GM23338 (cell line): ENCODE data around the gene DOK7. TPM values are rescaled to one million over a fixed set of nuclear protein-coding genes. Genes with fewer than 3 reads are reported as not detected.

ENCODE experiments used
- ATAC-seq: fragments of 200-7000 bp; cut with Tn5 transposase; 3 replicates; pipeline ENCODE4 v1.9.1; 2020
- DNase-seq: peaks from one replicate; pipeline ENCODE4 v3.0.0-alpha.2; 2015; ENCODE audit warnings: low spot score
- H2AFZ ChIP-seq: fragments of 200-600 bp; sonication (generic); 2 replicates; pipeline ENCODE4 v1.8.0; 2016; ENCODE audit warnings: antibody characterized with exemption, mild to moderate bottlenecking, moderate library complexity
- H3F3A ChIP-seq: fragments of 200-600 bp; sonication (generic); replicated peaks from 2 replicates; pipeline ENCODE4 v1.8.0; 2017; ENCODE audit warnings: antibody characterized with exemption, mixed run types, low read depth
- H3K27ac ChIP-seq: fragments of 200-600 bp; sonication (generic); 2 replicates; pipeline ENCODE4 v1.6.1; 2016; ENCODE audit warnings: low read depth
- H3K27me3 ChIP-seq: fragments of 200-600 bp; sonication (generic); 2 replicates; pipeline ENCODE4 v1.8.0; 2016; ENCODE audit warnings: mild to moderate bottlenecking, mixed run types, moderate library complexity; ENCODE audit not compliant: insufficient read depth
- H3K36me3 ChIP-seq: fragments of 200-600 bp; sonication (generic); 2 replicates; pipeline ENCODE4 v1.8.0; 2016; ENCODE audit warnings: mild to moderate bottlenecking; ENCODE audit not compliant: insufficient read depth
- H3K4me1 ChIP-seq: fragments of 200-600 bp; sonication (generic); 2 replicates; pipeline ENCODE4 v1.8.0; 2016; ENCODE audit warnings: mild to moderate bottlenecking, moderate library complexity; ENCODE audit not compliant: insufficient read depth
- H3K4me2 ChIP-seq: fragments of 200-600 bp; sonication (generic); 2 replicates; pipeline ENCODE4 v1.7.1; 2017; ENCODE audit warnings: mixed run types
- H3K4me3 ChIP-seq: fragments of 200-600 bp; sonication (generic); 2 replicates; pipeline ENCODE4 v1.6.1; 2016; ENCODE audit warnings: mixed run types
- H3K79me2 ChIP-seq: fragments of 200-600 bp; sonication (generic); replicated peaks from 2 replicates; pipeline ENCODE4 v1.8.0; 2017; ENCODE audit warnings: mild to moderate bottlenecking; ENCODE audit not compliant: insufficient read depth
- H3K9me2 ChIP-seq: fragments of 200-600 bp; sonication (generic); 2 replicates; pipeline ENCODE4 v1.8.0; 2017; ENCODE audit not compliant: insufficient read depth
- H4K20me1 ChIP-seq: fragments of 200-600 bp; sonication (generic); replicated peaks from 2 replicates; pipeline ENCODE4 v1.8.0; 2017; ENCODE audit warnings: mild to moderate bottlenecking; ENCODE audit not compliant: insufficient read depth
- H3K27ac Mint-ChIP-seq: 2 replicates; pipeline ENCODE4 v1.8.0; 2020; ENCODE audit warnings: inconsistent platforms, mild to moderate bottlenecking, moderate library complexity, mixed read lengths
- H3K27me3 Mint-ChIP-seq: 3 replicates; pipeline ENCODE4 v1.8.0; 2022; ENCODE audit warnings: low read depth, mild to moderate bottlenecking, moderate library complexity, mixed read lengths, inconsistent platforms; ENCODE audit not compliant: insufficient read depth, poor library complexity
- H3K36me3 Mint-ChIP-seq: 3 replicates; pipeline ENCODE4 v1.8.0; 2021; ENCODE audit warnings: low read depth, mild to moderate bottlenecking, inconsistent platforms, moderate library complexity, mixed read lengths
- H3K4me1 Mint-ChIP-seq: 3 replicates; pipeline ENCODE4 v1.8.0; 2020; ENCODE audit warnings: mild to moderate bottlenecking, inconsistent platforms, mixed read lengths
- H3K4me3 Mint-ChIP-seq: 3 replicates; pipeline ENCODE4 v1.8.0; 2021; ENCODE audit warnings: moderate library complexity, mild to moderate bottlenecking, inconsistent platforms, mixed read lengths
- H3K9me3 Mint-ChIP-seq: 3 replicates; pipeline ENCODE4 v1.8.0; 2020; ENCODE audit warnings: moderate library complexity, mild to moderate bottlenecking, inconsistent platforms, mixed read lengths
- CREB1 ChIP-seq: fragments of 250-450 bp; sonication (Bioruptor Pico); IDR thresholded peaks from 2 replicates; pipeline ENCODE4 v1.5.0; 2020; ENCODE audit warnings: low read depth, mild to moderate bottlenecking, moderate library complexity
- EZH2 ChIP-seq: fragments of 200-600 bp; sonication (generic); IDR thresholded peaks from one replicate; pipeline ENCODE4 v1.8.0; 2017; ENCODE audit warnings: antibody characterized with exemption, mild to moderate bottlenecking, low read depth; ENCODE audit not compliant: unreplicated experiment
- EZH2phosphoT487 ChIP-seq: fragments of 200-600 bp; sonication (generic); IDR thresholded peaks from one replicate; pipeline ENCODE4 v1.8.1; 2018; ENCODE audit warnings: antibody characterized with exemption; ENCODE audit not compliant: unreplicated experiment
- JUNB ChIP-seq: IDR thresholded peaks from one replicate; pipeline ENCODE4 v1.6.1; 2016; ENCODE audit warnings: antibody characterized with exemption; ENCODE audit not compliant: unreplicated experiment
- NANOG ChIP-seq: IDR thresholded peaks from 2 replicates; pipeline ENCODE4 v1.6.1; 2016; ENCODE audit warnings: antibody characterized with exemption, borderline replicate concordance
- POLR2AphosphoS5 ChIP-seq: IDR thresholded peaks from 2 replicates; pipeline ENCODE4 v1.6.1; 2016; ENCODE audit warnings: antibody characterized with exemption, low read depth
- STAT1 ChIP-seq: IDR thresholded peaks from one replicate; pipeline ENCODE4 v1.6.1; 2016; ENCODE audit warnings: antibody characterized with exemption; ENCODE audit not compliant: unreplicated experiment
- ZNF114 ChIP-seq: fragments of 250-450 bp; sonication (Bioruptor Pico); IDR thresholded peaks from 2 replicates; pipeline ENCODE4 v1.5.0; 2020; ENCODE audit warnings: mild to moderate bottlenecking, moderate library complexity
- ZNF331 ChIP-seq: fragments of 250-450 bp; sonication (Bioruptor Pico); IDR thresholded peaks from 2 replicates; pipeline ENCODE4 v1.5.0; 2020; ENCODE audit warnings: low read depth, mild to moderate bottlenecking, moderate library complexity
- polyA plus RNA-seq: library from polyadenylated mRNA; unstranded; fragments of >200 nt; fragmentation: Nextera tagmentation; extraction: Ambion mirVana; gene quantifications from 2 replicates; pipeline ENCODE4 v1.2.1, GENCODE V29; 2016
- total RNA-seq: library from RNA; depleted of rRNA; stranded (reverse); fragments of >200 nt; shearing (Covaris generic); gene quantifications from 2 replicates; pipeline ENCODE4 v1.2.3, GENCODE V29; 2014
- TF ChIP-seq, protein P1 (sequence below): IDR thresholded peaks from 2 replicates; pipeline ENCODE4 v1.6.1; 2016; ENCODE audit warnings: antibody characterized with exemption
- TF ChIP-seq, protein P2 (sequence below): IDR thresholded peaks from one replicate; pipeline ENCODE4 v1.6.1; 2018; ENCODE audit warnings: antibody characterized with exemption; ENCODE audit not compliant: unreplicated experiment
- TF ChIP-seq, protein P3 (sequence below): fragments of 250-450 bp; sonication (Bioruptor Pico); IDR thresholded peaks from 2 replicates; pipeline ENCODE4 v1.5.0; 2020; ENCODE audit warnings: mild to moderate bottlenecking, moderate library complexity
- TF ChIP-seq, protein P4 (sequence below), 2 experiments: fragments of 200-600 bp in 1 of 2; sonication (generic) in 1 of 2; conservative IDR thresholded peaks; 2 replicates each; pipeline versions ENCODE4 v1.5.1 to v1.6.1; 2016 to 2017; ENCODE audit warnings: antibody characterized with exemption in 2 of 2, low read depth in 2 of 2, mild to moderate bottlenecking in 2 of 2, moderate library complexity in 1 of 2

The DOK7 gene
- total and polyA plus RNA-seq, 2 experiments from 2014 or later = 0.34 to 0.52 TPM

DNA sequence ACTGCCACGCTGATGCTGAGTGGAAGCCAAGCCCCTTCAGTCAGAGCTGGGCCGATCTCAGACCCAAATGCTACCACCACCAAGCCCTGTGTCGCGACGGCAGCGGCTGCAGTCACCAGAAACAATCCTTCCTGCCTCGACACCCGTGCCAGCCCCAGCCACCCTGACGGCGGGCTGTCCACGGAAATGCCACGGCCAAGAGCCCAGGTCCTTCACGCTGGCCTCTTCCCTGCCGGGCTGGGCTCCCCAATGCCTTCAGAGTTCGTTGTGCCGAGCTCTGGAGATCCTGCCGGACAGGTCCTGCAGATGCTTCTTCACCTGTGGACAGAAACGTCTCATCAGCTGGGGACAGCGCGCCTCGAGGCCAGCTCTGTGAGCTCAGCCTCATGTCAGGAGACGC is 49.6 kb downstream of the DOK7 start:
- no peak overlapping the region for H3K27ac ChIP-seq
- DNase-seq (no peak), ATAC-seq (no peak)
- Mint-ChIP-seq H3K4me3 (no peak overlapping the region), H3K36me3 (peaks cover 74% of the 10 kb centered on the region), H3K27me3 (peaks cover 7% of the 10 kb centered on the region), H3K27ac (no peak overlapping the region), H3K4me1 (peaks cover 6% of the 10 kb centered on the region; the same call in 2 of the 3 replicates), H3K9me3 (0 out of 3 replicates have a peak, but pooled peaks cover 3% of the 10 kb centered on the region)
- no peaks in the 10 kb centered on the region for H3K4me1 ChIP-seq
- no peak overlapping the region for H2AFZ ChIP-seq
- no peaks in the 10 kb centered on the region for H3K9me2 ChIP-seq
- H3K4me2 ChIP-seq = no peak overlapping the region
- H3K27me3 ChIP-seq = no peaks in the 10 kb centered on the region
- no peaks in the 10 kb centered on the region; the same call in 1 of the 2 replicates for H3K79me2 ChIP-seq
- H3K36me3 ChIP-seq = peaks cover 18% of the 10 kb centered on the region; the same call in 1 of the 2 replicates
- TF ChIP-seq, protein P1, sequence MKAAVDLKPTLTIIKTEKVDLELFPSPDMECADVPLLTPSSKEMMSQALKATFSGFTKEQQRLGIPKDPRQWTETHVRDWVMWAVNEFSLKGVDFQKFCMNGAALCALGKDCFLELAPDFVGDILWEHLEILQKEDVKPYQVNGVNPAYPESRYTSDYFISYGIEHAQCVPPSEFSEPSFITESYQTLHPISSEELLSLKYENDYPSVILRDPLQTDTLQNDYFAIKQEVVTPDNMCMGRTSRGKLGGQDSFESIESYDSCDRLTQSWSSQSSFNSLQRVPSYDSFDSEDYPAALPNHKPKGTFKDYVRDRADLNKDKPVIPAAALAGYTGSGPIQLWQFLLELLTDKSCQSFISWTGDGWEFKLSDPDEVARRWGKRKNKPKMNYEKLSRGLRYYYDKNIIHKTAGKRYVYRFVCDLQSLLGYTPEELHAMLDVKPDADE = no peak
- TF ChIP-seq, protein P2, sequence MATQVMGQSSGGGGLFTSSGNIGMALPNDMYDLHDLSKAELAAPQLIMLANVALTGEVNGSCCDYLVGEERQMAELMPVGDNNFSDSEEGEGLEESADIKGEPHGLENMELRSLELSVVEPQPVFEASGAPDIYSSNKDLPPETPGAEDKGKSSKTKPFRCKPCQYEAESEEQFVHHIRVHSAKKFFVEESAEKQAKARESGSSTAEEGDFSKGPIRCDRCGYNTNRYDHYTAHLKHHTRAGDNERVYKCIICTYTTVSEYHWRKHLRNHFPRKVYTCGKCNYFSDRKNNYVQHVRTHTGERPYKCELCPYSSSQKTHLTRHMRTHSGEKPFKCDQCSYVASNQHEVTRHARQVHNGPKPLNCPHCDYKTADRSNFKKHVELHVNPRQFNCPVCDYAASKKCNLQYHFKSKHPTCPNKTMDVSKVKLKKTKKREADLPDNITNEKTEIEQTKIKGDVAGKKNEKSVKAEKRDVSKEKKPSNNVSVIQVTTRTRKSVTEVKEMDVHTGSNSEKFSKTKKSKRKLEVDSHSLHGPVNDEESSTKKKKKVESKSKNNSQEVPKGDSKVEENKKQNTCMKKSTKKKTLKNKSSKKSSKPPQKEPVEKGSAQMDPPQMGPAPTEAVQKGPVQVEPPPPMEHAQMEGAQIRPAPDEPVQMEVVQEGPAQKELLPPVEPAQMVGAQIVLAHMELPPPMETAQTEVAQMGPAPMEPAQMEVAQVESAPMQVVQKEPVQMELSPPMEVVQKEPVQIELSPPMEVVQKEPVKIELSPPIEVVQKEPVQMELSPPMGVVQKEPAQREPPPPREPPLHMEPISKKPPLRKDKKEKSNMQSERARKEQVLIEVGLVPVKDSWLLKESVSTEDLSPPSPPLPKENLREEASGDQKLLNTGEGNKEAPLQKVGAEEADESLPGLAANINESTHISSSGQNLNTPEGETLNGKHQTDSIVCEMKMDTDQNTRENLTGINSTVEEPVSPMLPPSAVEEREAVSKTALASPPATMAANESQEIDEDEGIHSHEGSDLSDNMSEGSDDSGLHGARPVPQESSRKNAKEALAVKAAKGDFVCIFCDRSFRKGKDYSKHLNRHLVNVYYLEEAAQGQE = no peak
- TF ChIP-seq JUNB (no peak), EZH2phosphoT487 (no peak), ZNF114 (CRISPR knock-in tag) (no peak), STAT1 (no peak), POLR2AphosphoS5 (no peak), CREB1 (CRISPR knock-in tag) (no peak), ZNF331 (no peak), EZH2 (no peak), NANOG (no peak)
- TF ChIP-seq, protein P3, sequence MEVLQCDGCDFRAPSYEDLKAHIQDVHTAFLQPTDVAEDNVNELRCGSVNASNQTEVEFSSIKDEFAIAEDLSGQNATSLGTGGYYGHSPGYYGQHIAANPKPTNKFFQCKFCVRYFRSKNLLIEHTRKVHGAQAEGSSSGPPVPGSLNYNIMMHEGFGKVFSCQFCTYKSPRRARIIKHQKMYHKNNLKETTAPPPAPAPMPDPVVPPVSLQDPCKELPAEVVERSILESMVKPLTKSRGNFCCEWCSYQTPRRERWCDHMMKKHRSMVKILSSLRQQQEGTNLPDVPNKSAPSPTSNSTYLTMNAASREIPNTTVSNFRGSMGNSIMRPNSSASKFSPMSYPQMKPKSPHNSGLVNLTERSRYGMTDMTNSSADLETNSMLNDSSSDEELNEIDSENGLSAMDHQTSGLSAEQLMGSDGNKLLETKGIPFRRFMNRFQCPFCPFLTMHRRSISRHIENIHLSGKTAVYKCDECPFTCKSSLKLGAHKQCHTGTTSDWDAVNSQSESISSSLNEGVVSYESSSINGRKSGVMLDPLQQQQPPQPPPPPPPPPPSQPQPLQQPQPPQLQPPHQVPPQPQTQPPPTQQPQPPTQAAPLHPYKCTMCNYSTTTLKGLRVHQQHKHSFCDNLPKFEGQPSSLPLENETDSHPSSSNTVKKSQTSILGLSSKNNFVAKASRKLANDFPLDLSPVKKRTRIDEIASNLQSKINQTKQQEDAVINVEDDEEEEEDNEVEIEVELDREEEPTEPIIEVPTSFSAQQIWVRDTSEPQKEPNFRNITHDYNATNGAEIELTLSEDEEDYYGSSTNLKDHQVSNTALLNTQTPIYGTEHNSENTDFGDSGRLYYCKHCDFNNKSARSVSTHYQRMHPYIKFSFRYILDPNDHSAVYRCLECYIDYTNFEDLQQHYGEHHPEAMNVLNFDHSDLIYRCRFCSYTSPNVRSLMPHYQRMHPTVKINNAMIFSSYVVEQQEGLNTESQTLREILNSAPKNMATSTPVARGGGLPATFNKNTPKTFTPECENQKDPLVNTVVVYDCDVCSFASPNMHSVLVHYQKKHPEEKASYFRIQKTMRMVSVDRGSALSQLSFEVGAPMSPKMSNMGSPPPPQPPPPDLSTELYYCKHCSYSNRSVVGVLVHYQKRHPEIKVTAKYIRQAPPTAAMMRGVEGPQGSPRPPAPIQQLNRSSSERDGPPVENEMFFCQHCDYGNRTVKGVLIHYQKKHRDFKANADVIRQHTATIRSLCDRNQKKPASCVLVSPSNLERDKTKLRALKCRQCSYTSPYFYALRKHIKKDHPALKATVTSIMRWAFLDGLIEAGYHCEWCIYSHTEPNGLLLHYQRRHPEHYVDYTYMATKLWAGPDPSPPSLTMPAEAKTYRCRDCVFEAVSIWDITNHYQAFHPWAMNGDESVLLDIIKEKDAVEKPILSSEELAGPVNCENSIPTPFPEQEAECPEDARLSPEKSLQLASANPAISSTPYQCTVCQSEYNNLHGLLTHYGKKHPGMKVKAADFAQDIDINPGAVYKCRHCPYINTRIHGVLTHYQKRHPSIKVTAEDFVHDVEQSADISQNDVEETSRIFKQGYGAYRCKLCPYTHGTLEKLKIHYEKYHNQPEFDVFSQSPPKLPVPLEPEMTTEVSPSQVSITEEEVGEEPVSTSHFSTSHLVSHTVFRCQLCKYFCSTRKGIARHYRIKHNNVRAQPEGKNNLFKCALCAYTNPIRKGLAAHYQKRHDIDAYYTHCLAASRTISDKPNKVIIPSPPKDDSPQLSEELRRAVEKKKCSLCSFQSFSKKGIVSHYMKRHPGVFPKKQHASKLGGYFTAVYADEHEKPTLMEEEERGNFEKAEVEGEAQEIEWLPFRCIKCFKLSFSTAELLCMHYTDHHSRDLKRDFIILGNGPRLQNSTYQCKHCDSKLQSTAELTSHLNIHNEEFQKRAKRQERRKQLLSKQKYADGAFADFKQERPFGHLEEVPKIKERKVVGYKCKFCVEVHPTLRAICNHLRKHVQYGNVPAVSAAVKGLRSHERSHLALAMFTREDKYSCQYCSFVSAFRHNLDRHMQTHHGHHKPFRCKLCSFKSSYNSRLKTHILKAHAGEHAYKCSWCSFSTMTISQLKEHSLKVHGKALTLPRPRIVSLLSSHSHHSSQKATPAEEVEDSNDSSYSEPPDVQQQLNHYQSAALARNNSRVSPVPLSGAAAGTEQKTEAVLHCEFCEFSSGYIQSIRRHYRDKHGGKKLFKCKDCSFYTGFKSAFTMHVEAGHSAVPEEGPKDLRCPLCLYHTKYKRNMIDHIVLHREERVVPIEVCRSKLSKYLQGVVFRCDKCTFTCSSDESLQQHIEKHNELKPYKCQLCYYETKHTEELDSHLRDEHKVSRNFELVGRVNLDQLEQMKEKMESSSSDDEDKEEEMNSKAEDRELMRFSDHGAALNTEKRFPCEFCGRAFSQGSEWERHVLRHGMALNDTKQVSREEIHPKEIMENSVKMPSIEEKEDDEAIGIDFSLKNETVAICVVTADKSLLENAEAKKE (CRISPR knock-in tag) = no peak
- TF ChIP-seq, protein P4, sequence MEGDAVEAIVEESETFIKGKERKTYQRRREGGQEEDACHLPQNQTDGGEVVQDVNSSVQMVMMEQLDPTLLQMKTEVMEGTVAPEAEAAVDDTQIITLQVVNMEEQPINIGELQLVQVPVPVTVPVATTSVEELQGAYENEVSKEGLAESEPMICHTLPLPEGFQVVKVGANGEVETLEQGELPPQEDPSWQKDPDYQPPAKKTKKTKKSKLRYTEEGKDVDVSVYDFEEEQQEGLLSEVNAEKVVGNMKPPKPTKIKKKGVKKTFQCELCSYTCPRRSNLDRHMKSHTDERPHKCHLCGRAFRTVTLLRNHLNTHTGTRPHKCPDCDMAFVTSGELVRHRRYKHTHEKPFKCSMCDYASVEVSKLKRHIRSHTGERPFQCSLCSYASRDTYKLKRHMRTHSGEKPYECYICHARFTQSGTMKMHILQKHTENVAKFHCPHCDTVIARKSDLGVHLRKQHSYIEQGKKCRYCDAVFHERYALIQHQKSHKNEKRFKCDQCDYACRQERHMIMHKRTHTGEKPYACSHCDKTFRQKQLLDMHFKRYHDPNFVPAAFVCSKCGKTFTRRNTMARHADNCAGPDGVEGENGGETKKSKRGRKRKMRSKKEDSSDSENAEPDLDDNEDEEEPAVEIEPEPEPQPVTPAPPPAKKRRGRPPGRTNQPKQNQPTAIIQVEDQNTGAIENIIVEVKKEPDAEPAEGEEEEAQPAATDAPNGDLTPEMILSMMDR (conservative IDR thresholded peaks at IDR 0.05; ENCODE audit: low read depth in 2 of 2) = no peak
- 0 out of 2 replicates have a peak, but pooled peaks cover 2% of the 10 kb centered on the region for H3F3A ChIP-seq
- peaks cover 11% of the 10 kb centered on the region; the same call in 1 of the 2 replicates for H4K20me1 ChIP-seq
- no peak overlapping the region for H3K4me3 ChIP-seq
